ENCODE measurements around the gene COPS6.

The COPS6 gene

DNA sequence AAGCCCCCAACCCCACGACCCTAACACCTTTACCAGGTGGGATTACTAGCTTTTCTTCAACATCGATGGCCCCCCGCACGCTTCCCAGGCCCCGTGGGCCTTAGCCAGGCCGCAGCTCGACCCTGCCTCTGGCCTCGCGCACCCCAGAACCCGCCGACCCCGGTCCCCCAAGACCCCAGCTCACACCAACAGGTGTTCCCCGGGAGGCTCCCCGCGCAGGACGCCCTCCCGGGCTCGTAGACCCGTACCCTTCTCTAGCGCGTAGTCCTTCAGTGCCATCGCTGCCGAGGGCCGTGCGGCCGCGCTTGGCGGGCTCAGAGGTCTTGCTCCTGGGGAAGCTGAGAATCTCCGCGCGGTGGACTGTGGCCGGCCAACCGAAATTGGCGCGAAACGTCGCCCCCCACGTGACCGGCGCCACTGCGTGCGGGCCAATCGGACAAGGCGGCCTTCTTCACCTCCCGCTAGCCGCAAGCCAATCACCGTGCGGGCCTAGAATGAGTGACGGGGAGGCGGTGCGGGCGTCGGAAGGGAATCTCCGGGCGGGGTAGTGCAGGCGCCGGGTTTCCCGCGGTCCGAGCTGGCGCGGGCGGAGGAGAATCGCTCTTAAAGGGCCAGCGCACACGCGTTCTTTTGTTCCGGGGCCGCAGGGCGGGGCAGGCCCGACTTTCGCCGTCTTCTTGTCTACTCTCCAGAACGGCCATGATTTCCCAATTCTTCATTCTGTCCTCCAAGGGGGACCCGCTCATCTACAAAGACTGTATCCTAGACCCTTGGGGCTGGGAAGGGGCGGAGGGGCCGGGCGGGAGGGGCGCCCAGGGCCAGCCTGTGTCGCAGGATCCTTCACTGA, 12.5 kb downstream of the COPS6 start, which contains the start of the genes AP4M1 and MCM7:
Gene AP4M1, plus strand, starts transcription at position 628 of the 847 bp plus-strand sequence. Its CDS starts 72 bp downstream, at position 700.
Gene MCM7, minus strand, starts transcription at position 382 of the 847 bp plus-strand sequence. Its CDS starts 103 bp downstream, at position 279.
- peak; percentile 100 for DNase-seq (ENCODE audit: low read depth, low spot score)

DNA sequence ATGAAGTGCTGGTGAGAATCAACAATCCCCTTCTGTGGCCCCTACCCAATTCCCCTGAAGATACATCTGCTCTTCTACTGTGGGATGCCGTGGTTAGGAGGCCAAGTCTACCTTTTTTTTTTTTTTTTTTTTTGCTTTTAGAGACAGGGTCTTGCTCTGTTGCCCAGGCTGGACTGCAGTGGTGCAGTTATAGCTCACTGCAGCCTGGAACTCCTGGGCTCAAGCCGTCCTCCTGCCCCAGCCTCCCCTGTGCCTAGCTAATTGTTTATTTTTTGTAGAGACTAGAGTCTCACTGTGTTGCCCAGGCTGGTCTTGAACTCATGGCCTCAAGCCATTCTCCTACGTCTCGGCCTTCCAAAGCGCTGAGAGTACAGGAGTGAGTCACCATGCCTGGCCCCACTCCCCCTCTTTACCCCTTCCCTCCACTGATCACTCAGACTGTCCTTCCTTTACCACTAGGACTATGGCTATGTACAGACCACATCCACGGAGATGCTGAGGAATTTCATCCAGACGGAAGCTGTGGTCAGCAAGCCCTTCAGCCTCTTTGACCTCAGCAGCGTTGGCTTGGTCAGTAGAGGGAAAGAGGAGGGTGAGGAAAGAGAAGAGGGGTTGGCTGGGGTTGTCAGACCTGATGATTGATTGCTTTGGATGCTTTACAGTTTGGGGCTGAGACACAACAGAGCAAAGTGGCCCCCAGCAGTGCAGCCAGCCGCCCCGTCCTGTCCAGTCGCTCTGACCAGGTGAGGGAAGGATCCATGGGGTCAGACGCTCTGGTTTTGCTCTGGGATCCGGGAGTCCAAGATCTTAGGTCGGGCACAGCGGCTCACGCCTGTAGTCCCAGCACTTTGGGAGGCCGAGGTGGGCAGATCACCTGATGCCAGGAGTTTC, 14.4 kb downstream of the COPS6 start:
- DNase-seq (ENCODE audit: low read depth, low spot score) = peak; percentile 52

DNA sequence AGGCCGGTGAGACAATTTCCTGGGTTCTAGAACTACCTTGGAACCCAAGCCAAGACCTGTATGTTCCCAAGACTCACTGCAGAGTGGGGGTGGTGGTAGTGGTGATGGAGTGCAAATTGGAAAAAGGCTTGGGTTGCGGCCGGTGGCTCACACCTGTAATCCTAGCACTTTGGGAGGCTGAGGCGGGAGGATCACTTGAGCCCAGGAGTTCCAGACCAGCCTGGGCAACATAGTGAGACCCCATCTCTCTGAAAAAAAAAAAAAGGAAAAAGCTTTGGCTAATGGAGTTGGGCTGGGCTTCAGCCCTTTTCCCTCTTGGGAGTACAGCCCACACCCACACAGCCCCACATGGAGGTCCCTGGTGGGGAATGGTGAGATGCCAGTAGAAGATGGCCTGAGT, 16.8 kb downstream of the COPS6 start:
- DNase-seq (ENCODE audit: low read depth, low spot score) = no peak

DNA sequence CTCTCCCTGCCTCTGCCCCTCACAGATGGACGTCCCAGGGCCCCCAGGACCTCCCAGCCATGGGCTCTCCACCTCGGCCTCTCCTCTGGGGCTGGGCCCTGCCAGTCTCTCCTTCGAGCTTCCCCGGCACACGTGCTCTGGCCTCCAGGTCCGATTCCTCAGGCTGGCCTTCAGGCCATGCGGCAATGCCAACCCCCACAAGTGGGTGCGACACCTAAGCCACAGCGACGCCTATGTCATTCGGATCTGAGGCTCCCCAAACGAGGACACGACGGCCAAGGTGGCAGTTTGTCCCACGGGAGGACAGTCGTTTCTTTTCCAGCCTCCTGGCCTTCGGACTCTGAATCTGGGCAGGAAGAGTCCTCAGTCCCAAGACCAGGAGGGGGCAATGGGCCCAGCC, 17.9 kb downstream of the COPS6 start:
- DNase-seq (ENCODE audit: low read depth, low spot score) = no peak

DNA sequence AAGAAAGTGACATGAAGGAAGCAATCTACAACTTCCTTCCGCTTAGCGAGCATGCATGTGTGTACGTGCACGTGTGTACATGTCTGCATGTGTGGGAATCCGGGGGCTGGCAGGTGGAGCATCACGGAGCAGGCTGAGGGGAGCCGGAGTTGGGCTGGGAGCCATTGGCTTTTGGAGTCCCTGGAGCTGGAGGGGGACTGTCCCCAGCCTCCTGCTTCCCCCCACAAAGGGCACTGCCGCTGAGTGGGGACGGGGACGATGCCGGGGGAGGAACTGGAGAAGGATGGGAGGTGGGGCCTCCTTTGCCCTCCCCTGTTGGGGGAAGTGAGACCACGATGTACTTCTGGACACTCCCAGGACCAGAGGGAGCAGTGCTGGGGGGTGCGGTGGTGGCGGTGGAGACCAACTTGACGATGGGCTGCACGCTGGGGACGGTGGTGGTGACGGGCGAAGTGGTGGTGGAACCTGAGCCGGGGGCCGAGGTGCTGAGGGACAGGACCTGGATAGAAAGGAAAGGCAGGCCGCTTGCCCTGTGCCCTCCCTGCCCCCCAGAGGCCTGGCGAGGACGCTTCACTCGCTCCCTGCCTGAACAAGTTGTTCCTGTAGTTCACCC, 18.5 kb downstream of the COPS6 start:
- no peak for DNase-seq (ENCODE audit: low read depth, low spot score)

DNA sequence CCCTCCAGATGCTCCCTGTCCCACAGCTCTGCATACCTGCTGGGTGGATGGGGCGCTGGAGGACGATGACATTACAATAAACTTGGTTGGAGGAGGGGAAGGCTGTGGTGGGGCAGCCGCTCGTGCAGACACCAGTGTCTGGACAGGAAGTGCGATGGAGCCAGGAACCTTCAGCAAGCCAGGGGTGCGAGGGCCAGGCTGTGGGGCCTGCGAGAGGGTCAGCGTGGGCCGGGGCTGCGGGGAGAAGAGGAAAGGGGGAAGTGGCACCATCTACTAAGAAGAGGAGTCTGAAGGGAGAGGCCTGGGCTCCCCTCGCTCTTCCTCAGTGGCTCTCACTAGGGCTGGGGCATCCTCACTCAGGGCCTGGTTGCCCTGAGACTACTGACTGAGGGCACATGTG, 19.1 kb downstream of the COPS6 start:
- DNase-seq (ENCODE audit: low read depth, low spot score) = no peak

DNA sequence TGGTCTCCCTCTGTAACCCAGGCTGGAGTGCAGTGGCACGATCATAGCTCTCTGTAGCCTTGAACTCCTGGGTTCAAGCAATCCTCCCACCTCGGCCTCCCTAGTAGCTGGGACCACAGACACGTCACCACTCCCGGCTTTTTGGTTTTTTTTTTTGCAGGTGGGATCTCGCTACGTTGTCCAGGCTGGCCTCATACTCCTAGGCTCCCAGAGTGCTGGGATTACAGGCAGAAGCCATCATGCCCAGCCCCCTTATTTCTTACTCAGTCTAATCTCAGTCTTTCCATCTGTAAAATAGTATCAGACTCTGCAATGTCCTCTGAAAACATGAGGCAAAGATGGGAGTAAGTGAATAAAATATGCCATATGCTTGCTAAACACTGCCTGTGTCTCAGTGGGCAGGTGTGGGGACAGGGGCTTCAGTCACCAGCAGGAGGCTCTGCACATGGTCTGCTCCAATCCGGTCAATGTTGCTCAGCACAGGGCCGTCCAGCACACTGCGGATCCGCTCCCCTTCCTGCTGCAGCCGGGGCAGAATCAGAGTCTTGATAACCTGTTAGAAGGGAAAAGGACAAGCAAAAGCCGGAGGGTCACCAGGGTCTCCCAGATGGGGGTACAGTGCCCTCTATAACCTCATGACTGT, 20.9 kb downstream of the COPS6 start:
- DNase-seq (ENCODE audit: low read depth, low spot score) = peak; percentile 36

DNA sequence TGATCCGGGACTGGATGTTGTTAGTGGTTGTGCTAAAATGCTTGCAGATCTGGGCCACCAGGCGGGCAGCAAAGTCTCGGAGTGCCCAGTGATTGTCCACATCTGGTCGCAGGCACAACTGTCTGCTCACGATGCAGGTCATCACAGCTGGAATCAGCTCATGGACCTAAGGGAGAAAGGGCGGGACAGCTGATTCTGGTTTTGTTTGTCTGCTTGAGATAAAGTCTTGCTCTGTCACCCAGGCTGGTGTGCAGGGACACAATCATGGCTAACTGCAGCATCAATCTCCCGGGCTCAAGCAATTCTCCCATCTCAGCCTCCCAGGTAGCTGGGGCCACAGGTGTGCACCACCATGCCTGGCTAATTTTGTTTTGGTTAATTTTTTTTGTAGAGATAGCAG, 22.4 kb downstream of the COPS6 start:
- DNase-seq (ENCODE audit: low read depth, low spot score) = no peak

DNA sequence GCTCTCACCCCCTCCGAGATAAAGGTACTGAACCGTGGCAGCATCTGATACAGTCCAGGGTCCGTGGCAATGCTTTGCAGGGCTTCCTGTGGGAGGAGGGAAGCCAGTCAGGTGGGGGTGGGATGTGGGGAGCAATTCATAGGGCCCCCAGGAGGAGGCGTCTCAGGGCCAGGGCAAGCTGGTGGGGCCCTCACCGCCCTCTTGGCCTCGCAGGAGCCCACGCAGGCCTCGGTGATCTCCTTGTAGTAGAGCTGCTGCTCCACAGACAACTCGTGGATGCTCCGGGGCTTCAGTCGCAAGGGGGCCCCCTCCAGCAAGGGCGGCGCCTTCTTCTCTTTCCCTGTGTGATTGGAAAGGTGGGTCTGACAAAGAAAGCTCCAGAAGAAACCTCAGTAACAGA, 23.1 kb downstream of the COPS6 start:
- no peak for DNase-seq (ENCODE audit: low read depth, low spot score)

DNA sequence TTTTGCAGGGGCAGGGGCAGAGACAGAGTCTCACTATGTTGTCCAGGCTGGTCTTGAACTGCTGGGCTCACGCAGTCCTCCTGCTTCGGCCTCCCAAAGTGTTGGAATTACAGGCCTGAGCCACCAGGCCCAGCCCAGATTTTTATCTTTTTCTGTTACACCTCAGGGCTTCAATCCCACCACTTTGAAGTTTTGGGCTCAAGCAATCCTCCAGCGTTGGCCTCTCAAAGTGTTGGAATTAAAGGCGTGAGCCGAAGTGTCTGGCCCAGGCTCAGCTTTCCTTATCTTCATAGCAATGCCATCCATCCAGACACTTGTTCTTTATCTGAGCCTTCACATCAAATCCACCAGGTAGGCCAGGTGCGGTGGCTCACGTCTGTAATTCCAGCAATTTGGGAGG, 26.3 kb downstream of the COPS6 start:
- peak; percentile 49 for DNase-seq (ENCODE audit: low read depth, low spot score)

DNA sequence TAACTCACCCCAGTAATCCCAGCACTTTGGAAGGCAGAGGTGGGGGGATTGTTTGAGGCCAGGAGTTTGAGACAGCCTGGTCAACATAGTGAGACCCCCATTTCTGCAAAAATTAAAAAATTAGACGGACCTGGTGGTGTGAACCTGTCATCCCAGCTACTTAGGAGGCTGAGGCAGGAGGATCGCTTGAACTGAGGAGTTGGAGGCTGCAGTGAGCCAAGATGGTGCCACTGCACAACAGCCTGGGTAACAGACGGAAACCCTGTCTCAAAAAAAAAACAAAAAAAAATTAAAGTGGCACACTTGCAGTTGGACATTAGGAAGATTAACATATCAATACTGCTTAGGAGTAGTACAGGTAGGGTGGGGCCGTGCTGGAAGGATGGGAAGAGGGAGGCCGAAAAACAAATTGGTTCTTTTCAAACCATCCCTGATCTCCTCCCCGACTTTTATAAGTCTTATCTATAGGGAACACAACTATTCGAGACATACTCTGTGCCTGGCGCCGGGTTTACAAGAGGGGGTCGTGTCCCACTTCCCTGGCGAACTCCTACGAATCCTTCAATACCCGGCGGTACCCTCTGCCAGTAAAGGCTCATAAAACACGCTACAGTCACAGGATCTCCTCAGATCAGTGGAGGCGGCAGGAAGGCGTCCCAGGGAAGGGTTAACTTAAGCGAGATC, 29.8 kb downstream of the COPS6 start:
- no peak for DNase-seq (ENCODE audit: low read depth, low spot score)

DNA sequence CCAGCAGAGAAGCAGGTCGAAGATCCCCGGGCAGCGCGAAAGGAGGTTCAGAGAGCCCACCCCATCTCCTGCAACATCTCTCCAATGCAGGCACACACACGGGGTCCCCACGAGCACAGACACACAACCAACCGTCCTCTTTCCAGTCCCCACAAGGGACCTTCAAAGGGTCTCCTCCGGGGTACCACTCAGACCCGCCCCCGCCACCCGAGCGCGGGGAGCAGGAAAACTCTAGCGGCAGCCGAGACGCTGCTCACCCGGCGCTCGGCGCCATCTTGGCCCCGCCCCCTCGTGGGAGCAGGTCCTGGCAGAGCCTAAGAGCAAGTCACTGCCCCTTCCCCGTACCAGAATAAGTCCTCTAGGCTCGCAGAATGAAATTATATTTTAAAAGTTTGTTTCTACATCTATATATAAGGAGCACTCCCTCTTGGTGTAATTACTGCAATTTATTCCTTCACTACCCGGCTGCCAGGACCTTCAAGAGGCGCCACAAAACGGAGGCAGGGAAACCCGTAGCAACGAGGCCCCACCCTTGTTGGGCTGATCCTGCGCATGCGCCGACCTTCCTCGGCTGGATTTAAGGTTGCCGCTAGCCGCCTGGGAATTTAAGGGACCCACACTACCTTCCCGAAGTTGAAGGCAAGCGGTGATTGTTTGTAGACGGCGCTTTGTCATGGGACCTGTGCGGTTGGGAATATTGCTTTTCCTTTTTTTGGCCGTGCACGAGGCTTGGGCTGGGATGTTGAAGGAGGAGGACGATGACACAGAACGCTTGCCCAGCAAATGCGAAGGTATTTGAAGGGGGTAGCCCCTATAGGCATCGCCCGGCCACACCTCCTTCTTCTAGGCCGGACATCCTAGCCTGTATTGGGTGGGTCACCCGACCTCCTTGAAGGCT, 30.6 kb downstream of the COPS6 start, which contains the start of the genes CNPY4 and TAF6:
Gene CNPY4, plus strand, starts transcription at position 563 of the 898 bp plus-strand sequence. Its CDS starts 111 bp downstream, at position 674.
Gene TAF6, minus strand, starts transcription at position 287 of the 898 bp plus-strand sequence. CDS start 5,149 bp downstream, outside the sequence.
- DNase-seq (ENCODE audit: low read depth, low spot score) = peak; percentile 97

DNA sequence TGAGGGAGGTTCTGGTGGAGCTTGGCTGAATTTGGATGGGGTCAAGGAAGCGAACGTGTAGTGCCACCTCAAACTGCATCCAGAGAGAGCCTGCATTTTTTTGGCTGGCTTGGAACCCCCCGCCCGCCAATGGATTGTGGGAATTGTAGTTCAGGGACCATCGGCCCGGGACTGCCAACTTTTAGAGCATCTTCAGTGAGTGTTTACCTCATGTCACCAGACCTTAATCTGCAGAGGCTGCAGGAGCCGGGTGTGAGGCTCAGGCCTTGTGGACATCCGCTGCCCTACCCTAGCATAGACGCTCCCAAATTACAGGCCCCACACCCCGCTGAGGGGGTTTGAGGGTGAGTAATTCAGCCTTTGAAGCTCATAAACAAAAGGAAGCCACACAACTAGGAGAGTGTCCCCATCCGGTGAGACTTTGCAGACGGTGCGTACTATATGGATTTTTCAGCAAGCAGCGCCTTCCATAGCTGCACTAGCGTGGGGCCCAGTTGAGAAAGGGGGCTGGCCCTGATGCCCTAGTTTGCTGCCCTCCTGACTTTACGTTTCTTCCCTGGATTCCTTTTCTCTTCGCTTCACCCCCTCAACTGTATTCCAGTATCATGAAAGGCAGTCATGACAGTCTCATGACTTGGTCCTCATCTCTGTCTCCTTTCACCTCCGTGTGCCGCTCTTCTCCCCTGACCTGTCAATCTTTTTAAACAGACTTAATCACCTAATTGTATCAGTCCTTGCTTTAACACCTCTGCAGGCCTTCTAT, 31.4 kb downstream of the COPS6 start:
- DNase-seq (ENCODE audit: low read depth, low spot score) = peak; percentile 83

DNA sequence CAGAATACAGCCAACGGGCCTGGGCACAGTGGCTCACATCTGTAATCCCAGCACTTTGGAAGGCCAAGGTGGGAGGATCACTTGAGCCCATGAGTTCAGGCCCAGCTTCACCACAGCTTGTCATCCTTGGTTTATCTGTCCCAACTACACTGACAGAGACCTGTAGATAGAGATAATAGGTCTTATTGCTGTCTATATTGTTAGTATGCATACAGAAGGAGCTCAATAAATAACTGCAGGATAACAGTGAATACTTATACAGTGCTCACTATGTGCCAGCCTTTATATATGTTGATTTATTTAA, 31.9 kb downstream of the COPS6 start:
- no peak for DNase-seq (ENCODE audit: low read depth, low spot score)

DNA sequence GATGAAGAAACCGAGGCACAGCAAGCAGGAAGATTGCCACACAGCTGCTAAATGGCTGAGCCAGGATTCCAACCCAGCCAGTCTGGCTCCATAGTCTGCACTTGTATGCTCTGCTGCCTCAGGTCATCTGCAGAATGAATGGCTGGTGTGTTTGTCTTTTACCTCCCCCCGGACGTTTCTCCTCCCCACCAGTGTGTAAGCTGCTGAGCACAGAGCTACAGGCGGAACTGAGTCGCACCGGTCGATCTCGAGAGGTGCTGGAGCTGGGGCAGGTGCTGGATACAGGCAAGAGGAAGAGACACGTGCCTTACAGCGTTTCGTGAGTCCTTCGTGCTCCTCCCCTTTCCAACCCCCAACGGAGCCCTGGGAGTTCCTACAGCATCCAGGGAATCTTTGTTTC, 33.3 kb downstream of the COPS6 start:
- DNase-seq (ENCODE audit: low read depth, low spot score) = peak; percentile 88

DNA sequence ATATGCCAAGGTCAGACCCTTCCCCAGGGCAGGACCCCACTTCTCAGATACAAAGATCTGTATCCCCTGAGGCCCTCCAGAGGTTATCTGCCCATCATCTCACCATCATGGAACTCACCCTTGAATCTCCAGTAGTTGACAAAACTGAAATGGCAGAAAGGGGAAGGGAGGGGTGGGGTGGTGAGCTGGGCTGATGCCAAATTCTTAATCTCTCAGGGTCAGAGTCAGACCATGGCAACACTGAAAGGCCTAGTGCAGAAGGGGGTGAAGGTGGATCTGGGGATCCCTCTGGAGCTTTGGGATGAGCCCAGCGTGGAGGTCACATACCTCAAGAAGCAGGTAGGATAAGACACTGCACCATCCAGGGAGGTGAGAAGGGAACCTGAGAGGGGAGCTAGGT, 33.8 kb downstream of the COPS6 start:
- DNase-seq (ENCODE audit: low read depth, low spot score) = no peak

DNA sequence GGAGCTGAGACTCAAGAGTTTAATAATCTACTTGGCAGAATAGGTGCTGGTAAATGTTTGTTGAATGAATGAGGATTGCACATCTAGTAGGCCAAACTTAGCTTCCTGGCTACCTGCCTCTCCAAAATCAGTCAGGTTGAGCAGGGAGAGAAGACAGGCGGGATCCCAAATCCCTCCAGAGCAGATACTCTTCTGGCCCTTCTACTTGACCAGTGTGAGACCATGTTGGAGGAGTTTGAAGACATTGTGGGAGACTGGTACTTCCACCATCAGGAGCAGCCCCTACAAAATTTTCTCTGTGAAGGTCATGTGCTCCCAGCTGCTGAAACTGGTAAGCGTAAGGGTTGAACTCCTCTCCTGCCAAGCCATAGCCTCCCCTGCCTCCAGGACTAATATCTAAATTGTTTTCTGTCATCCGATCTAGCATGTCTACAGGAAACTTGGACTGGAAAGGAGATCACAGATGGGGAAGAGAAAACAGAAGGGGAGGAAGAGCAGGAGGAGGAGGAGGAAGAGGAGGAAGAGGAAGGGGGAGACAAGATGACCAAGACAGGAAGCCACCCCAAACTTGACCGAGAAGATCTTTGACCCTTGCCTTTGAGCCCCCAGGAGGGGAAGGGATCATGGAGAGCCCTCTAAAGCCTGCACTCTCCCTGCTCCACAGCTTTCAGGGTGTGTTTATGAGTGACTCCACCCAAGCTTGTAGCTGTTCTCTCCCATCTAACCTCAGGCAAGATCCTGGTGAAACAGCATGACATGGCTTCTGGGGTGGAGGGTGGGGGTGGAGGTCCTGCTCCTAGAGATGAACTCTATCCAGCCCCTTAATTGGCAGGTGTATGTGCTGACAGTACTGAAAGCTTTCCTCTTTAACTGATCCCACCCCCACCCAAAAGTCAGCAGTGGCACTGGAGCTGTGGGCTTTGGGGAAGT, 35.8 kb downstream of the COPS6 start:
- no peak for DNase-seq (ENCODE audit: low read depth, low spot score)
